Stimulated activated CD8-positive, alpha-beta memory T cell treated with anti-CD3 and anti-CD28 coated beads, Interleukin-7, amount 100 ng/mL, for 1 hour (primary cell): ENCODE measurements around the gene TSSK3.
"Not testable (repeated sequence)": the region's sequence is repeated elsewhere in the genome, so short reads cannot be mapped to it uniquely, and the experiment has no call there.

ENCODE experiments used
- DNase-seq, 2 donors: peaks; one replicate each; pipeline ENCODE4 v3.0.0-alpha.2; 2020; ENCODE audit warnings: low read depth in 2 of 2

TSSK3 gene

DNA sequence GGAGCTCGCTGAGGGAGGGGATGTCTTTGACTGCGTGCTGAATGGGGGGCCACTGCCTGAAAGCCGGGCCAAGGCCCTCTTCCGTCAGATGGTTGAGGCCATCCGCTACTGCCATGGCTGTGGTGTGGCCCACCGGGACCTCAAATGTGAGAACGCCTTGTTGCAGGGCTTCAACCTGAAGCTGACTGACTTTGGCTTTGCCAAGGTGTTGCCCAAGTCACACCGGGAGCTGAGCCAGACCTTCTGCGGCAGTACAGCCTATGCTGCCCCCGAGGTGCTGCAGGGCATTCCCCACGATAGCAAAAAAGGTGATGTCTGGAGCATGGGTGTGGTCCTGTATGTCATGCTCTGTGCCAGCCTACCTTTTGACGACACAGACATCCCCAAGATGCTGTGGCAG lies 1.4 kb downstream of the TSSK3 start:
- DNase-seq, result no peak

DNA sequence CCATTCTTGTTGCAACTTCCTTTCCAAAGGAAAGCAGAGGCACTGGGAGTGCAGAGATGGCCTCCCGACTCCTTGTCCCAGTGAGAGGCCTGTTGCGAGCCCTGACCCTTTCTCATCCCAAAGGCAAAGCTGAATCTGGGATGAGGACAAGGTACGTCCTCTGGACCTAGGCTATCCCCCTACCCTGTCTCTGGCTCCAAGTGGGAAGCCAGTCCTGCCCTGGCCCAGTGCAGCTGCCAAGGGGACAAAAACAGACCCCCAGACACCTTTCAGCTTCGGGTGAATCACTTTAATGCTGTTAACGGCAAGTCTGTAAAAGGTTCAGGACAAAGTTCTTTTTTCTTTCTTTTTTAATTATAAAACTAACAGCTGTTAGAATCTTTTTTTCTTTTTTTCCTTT lies 2.5 kb downstream of the TSSK3 start:
- DNase-seq, result no peak

DNA sequence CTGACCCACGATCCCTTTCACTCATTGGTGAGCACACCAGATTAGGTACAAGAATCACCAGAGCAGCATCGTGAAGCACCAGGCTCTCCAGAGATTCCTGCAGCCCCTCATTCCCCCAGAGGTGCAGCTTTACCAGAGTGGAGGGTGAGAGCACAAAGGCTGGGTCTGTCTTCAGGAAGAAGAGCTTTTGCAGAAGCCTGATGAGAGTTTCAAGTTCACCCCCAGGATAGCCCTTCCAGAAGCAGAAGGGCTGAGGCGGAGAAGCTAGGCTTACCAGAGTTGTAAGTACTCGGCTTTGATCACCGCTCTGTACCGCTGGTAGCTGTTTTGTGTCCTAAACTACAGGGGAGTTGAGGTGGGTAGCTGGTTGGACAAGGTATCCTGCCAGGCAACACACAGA lies 3.1 kb downstream of the TSSK3 start:
- DNase-seq, result no peak

- no peak for DNase-seq
Observed at GRCh38 chr1:32367912-32368635, 5.7 kb downstream of the TSSK3 start.

- DNase-seq, result no peak
Observed at GRCh38 chr1:32372149-32372756, 9.9 kb downstream of the TSSK3 start.

GRCh38 chr1:32373996-32374592 lies 11.8 kb downstream of the TSSK3 start:
- DNase-seq, result no peak

DNA sequence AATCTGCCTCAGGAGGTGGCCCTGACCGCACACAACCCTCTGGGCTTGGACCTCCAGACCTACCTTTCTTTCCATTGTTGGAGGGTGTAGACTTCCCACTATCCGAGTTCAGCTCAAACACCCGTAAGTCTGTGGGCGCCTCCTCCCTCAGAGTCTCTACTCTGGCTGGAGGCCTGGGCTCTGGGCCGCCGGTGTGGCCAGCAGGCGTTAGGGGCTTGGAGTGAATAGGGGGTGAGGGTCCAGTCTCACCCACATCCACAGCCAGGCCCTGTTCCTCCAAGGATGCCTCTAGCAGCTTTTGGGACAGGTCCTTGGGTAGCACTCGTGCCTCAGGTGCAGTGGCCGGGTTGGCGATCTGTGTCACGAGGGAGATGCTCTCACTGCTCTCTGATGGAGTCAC lies 13.9 kb downstream of the TSSK3 start:
- no peak for DNase-seq

- DNase-seq, result no peak
Observed at GRCh38 chr1:32377541-32378220, 15.3 kb downstream of the TSSK3 start.

DNA sequence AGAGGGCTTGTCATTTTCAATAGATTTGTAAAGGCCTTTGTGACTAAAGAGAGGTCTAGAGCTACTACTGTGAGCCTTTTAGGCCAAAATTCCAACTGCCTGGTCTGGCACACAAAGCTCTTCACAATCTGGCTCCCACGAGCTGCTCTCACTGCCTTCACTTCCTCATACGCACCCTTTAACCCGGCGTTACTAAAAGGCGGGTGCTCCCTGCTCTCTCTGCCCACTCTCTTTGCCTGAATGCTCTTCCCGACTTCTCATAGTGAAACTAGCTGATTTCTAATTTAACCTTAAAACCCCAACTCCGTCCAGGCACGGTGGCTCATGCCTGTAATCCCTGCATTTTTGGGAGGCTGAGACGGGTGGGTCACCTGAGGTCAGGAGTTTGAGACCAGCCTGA lies 17.7 kb downstream of the TSSK3 start:
- no peak for DNase-seq

- no peak for DNase-seq
Observed at GRCh38 chr1:32386676-32387392, 24.5 kb downstream of the TSSK3 start.

GRCh38 chr1:32388641-32389040 lies 26.3 kb downstream of the TSSK3 start:
- DNase-seq, result no peak

GRCh38 chr1:32390904-32391870 lies 28.8 kb downstream of the TSSK3 start:
- DNase-seq, result no peak

DNA sequence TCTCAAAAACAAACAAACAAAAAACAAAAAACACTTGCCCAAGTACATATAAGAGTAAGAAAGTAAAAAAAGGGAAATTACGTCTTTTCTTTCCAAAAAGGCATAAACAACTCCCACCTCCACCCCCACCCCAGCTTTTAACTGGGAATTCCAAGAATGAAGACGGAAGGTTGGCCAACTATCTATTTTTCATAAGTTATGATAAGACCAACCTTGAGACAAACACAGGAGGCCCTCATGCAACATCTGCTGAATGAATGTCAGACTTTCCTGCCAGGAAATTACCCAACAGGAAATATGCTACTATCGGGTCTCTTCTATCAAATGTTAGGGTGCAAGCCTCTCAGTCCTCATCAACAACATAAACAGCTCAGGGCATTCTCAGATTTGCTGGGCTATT lies 30.0 kb downstream of the TSSK3 start:
- no peak for DNase-seq

GRCh38 chr1:32393136-32393535 lies 30.8 kb downstream of the TSSK3 start:
- DNase-seq, result no peak

- DNase-seq, result peak; percentile 2
Observed at GRCh38 chr1:32393832-32394140, 31.4 kb downstream of the TSSK3 start.

DNA sequence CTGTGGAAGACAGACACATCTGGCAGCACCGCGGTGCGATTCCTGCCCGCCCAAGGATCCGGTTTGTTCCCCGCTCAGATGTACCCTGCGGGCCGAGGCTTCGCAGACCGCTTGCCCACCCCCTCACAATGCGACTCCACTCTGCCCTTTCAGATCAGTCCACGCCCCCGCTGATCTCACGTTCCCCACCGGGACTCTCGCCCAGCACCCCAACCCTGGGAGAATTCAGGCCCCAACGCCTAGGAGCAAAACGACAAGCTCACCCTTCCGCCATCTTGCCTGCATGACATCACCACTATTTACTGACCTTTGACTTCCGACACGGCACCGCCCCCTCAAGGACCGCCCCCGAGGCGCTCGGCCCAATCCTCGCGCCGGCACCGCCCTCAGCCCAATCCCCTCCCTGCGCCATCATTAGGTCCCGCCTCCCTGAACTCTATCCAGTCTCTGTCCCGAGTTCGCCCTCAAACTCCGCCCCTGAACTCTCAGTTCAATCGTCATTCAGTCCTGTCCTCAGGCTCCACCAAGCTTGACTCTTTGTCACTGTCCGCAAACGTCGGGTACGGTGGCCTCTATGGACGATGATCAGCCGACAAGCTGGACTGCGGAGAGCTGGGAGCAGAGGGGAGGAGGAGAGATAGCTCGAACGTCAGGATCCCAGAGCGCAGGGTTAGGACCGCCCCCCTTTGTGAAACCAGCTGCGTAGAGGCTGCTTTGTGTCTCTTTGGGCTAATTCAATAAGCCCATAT lies 32.0 kb downstream of the TSSK3 start, which contains the start of gene BSDC1:
BSDC1 (minus strand) TSS at position 301 of the 749 bp plus-strand sequence; CDS start at position 274, 27 bp downstream.
- DNase-seq, result peak; percentile 90 to 97

- no peak for DNase-seq
Observed at GRCh38 chr1:32394890-32395432, 32.6 kb downstream of the TSSK3 start.

DNA sequence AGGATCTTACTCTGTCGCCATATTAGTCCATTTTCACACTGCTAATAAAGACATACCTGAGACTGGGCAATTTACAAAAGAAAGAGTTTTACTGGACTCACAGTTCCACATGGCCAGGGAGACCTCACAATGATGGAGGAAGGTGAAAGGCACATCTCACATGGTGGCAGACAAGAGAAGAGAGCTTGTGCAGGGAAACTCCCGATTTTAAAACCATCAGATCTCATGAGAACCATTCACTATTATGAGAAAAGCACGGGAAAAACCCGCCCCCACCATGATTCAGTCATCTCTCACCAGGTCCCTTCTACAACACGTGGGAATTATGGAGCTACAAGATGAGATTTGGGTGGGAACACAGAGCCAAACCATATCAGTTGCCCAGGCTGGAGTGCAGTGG lies 34.2 kb downstream of the TSSK3 start:
- not testable (repeated sequence) for DNase-seq

DNA sequence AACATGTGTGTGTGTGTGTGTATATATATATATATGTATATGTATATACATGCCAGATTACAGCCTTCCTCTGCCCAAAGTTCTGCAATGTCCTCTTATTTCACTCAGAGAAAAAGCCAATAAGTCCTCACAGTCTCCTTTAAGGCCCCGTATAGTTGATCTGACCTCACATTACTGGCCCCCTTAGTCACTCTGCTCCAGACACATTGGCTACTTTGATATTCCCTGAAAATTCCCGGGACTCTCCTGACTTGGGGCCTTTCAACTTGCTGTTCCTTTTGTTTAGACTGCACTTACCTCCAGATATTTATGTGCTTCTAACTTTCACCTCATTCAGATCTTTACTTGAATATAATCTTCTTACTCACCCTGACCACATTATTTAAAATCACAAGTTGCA lies 36.1 kb downstream of the TSSK3 start:
- no peak for DNase-seq

- DNase-seq, result no peak
Observed at GRCh38 chr1:32399843-32400242, 37.5 kb downstream of the TSSK3 start.
